ENCODE data around the gene TIPARP.

Gene TIPARP

GRCh38 chr3:156675830-156676767 lies 1.7 kb downstream of the TIPARP start:
- peak in 6 of 56 donors; percentile 5 to 43 (median 20) for DNase-seq

GRCh38 chr3:156676768-156677479 lies 2.5 kb downstream of the TIPARP start:
- DNase-seq, result no peak

- no peak for DNase-seq
These were observed 3.1 kb downstream of the TIPARP start for GRCh38 chr3:156677536-156677935.

GRCh38 chr3:156678197-156678596 lies 3.8 kb downstream of the TIPARP start:
- no peak for DNase-seq

DNA sequence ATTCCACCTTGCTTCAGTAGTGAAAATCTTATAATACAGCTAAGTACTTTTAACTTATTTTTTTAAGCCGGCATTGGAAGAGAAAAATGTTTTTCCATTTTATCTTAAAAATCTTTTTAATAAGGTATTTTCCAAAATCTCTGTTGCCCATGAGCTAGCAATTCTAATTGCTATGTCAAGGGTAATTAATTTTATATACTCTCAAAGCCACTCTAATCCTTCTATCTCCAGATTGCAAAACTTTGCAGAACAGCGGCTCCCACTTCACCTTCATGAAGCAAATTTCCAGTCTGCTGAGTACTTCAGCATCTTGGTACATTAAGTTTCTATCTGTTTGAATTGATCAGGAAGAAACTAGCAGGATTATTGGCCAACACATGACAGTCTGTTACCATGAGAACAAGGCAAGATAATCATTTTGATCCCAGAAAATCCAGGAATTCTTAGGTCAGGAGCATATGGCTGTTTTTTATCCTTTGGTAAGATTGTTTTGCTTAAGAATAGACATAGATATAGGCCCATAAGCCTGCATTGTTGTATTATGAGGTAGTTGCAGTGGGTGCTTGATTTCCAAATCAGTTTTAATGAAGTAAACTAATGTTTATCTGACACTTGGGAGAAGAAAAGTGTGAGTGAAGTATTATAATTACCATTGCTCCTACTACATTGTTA lies 6.0 kb downstream of the TIPARP start:
- DNase-seq, result no peak

DNA sequence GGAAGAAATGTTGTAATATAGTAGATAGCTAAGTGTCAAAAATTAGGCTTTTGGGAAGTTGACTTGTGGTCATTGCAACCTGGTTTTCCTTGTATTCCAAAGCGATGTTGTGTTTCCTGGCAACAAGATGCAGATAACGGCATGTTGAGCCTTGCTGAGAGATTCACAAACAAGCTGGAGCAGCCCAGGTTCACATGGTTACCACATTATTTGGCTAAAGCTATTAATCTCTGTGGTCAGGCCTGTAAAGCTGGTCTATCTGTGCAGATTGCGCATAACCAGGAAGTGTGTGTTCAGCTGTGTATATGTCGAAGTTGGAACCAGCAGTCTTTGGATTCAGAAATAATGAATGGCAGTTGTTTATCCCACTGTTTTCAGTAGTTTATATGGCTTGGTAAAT lies 6.6 kb downstream of the TIPARP start:
- no peak for DNase-seq

DNA sequence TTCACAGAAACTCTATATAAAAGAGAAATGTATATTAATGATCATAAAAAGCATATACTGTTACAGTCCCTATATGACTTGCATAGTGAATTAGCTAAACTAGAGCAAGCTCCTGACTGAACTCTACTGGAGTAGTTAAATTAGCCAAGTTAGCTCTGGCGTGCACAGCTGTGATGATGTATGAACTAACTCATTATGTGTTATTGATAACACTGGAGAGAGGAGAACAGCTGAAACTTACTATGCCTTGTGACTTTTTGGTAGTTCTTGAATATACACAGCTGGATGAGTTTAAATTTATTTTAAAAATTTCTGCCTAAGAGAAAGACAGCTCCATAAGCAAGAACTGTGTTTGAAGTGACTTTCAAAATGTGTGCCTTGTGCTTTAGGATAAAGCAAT lies 8.1 kb downstream of the TIPARP start:
- DNase-seq, result no peak

DNA sequence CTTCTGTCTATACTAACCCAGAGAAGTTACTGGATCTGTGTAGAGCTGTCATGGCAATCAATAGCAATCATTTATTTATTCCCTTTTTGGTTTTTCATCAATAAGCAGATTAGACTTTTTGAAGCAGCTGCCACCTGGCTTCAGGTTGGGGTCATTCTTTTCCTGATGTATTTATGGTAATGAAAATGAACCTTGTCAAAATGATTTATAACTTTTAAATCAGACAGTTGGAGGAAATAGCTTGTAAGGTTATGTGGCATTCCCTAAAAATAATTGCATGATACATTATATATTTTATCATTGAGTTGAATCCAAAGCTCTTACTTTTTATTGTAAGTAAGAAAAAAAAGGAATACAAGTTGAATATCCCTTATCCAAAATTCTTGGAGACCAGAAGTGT lies 8.6 kb downstream of the TIPARP start:
- no peak for DNase-seq

DNA sequence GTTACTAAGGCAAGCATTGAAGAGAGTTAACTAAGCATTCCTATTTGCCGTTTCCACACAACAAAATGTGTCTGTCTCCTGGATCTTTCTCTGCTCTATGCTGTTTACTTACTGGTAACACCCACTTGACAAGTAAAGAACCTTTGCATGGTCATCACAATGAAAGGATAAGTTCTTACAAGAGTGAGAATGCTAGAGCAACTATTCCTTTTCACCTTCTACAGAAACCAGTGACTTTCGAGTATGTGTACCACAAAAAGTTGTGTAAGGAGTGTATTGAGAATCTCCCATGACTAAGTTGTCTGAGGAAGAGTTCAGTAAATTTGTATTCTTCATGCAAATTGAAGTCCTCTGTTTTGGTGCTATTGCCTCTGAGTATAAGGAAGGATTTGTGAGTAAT lies 10.8 kb downstream of the TIPARP start:
- DNase-seq, result no peak

GRCh38 chr3:156685752-156686151 lies 11.4 kb downstream of the TIPARP start:
- DNase-seq, result no peak

- no peak for DNase-seq
These were observed 12.6 kb downstream of the TIPARP start for GRCh38 chr3:156687023-156687422.

DNA sequence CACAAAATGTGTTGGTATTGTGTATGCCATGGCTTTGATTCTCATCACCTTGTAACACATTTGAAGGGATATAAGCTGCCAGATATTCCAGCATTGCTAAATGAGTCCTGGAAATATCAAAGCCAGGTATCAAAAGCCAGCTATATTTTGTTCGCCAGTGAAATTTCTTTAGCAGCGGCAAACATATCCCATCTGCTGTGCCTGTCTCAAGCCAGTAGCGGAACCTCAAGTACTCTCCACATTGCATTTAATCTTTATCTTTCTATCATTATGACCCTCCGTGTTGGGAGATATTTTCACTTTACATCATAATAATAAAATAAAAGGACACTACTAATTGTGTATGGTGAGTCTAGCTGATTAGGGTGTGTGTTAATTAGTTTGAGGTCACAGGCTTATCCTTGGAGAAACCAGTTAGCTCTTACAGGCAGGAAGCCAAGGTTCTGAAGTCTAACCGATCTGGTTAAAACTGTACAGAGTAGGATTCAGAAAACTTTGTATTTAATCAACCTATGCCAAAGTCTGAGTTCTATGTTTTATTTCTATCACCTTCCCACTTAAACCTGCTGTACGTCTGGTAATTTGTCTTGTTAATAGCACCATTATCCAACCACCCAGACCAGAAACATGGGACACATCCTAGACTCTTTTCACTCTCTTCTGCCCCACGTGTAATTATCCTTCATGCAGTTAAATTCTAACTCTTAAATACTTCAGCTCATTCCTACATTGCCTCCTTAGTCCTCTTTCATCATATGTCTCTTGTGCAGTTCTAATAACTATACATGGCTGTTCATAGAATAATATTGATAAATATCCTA lies 14.5 kb downstream of the TIPARP start:
- no peak for DNase-seq

DNA sequence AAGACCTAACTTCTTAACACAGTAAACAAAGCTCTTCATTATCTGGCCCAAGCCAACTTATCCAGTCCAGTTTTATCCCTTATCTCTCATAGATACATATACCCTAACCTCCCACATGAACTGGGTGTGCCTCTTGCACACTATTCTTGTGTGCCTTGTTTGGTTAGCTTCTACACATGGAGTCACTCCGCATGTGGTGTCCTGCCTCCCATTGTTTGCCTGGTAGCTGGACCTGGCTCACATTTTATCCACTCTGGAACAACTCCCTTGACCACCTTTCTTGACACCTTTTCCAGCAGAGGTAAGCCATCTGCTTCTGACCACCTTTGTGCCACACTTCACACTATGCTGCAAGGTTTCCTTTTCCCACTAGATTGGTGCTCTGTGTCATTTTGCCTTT lies 15.2 kb downstream of the TIPARP start:
- no peak for DNase-seq

- DNase-seq, result no peak
These were observed 17.5 kb downstream of the TIPARP start for GRCh38 chr3:156691920-156692319.

- DNase-seq, result no peak
These were observed 18.8 kb downstream of the TIPARP start for GRCh38 chr3:156693166-156693565.

DNA sequence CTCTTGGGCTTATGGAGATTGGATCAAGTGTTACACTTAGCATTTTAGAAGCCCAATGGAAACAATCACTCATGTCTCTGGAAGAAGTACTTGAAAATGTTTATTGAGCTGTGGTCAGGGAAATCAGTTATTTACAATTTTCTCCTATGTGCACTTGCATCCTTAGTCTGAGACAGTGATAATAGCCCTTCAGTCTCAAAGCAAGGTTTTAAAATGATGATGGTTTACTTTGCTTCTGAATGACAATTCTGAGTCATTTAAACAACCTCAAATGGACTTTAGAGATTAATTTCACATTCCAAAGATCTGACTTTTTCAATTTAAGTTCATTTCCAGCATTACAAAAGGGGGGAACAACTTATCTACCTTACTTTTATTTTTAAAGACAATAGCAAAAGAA lies 20.1 kb downstream of the TIPARP start:
- DNase-seq, result no peak

- no peak for DNase-seq
These were observed 28.0 kb downstream of the TIPARP start for GRCh38 chr3:156702367-156702766.

GRCh38 chr3:156704370-156705036 lies 30.1 kb downstream of the TIPARP start:
- DNase-seq, result no peak

DNA sequence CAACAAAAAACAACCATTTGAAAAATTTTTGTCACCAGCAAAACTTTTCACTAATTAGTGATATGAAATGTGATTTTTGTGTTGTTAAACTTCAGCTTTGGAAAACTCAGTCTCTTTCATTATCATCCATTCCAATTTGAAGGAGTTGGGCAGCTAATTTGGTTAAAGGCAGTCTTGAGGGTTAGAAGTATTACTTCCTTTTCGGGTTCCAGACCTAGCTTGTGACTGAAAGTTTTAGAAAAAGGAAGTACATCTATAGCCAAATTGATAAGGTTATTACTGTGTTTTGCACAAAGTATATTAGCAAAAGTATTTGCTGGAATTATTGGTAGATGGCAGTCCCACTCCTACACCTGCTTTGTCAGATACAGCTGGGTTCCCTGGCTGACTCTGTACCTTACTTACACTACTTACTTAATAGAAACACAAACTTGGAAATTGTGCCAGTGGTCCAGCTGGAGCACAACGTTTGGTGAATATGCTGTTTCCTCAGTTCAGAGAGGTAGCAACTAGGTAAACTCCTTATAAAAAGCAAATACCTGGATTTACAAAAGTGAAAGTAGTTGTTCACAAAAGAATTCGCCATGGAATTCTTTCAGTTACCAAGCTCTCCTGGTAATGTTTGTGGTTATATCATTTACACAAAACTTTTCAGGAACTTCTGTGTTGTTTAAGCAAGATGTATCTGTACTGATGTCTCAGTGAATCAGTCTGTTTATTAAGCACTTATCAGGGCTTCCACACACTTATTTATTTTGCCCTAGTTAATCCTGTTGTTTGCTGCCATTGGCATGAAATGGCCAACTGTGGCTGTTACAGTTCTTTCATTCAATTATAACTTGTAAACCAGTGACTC lies 31.6 kb downstream of the TIPARP start:
- DNase-seq, result no peak

DNA sequence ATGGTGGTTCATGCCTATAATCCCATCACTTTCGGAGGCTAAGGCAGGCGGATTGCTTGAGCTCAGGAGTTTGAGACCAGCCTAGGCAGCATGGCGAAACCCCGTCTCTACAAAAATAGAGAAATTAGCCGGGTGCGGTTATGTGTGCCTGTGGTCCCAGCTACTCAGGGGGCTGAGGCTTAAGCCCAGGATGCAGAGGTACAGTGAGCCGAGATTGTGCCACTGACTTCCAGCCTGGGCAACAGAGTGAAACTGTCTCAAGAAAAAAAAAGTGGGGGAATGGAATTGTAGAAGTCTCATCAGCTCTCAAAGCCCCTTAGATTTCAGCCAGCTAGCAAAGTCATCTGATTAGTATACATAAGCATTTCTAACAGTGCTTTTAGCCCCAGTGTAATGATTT lies 33.2 kb downstream of the TIPARP start:
- no peak for DNase-seq
